ENCODE data around the gene UBQLN1. TPM values are rescaled to one million over a fixed set of nuclear protein-coding genes. Genes with fewer than 3 reads are reported as not detected.

Gene UBQLN1
- total and polyA plus RNA-seq, 2 donors (not counting 3 experiments of a cell fraction or from before 2014, with no cell fraction given), result 66.1 to 110 TPM

DNA sequence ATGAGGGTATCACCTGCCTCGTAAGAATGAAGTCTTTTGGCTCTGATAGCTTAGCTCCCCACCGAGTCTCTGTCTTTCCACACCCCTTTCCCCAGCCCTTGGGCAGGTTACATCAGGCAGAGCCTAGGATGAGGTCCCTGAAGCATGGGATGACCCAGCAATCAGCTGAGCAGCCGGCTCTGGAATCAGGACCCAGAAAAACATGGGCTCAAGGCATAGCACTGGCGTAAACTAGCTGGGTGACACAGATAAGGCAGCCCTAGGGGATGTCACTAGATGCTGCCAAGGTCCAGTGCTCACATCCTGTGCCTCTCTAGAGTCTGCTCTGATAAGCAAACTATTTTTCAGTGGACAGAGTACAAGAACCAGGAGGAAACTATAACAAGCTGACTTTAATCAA is 58.2 kb downstream of the UBQLN1 start:
- Histone ChIP-seq H4K20me1 (replicated peaks; ENCODE audit: control insufficient read depth, extremely low read depth, insufficient read depth, low read length) (no peaks in the 10 kb centered on the region), H3K9me3 (replicated peaks; ENCODE audit: control insufficient read depth, insufficient read depth, low read length) (no peaks in the 10 kb centered on the region), H3K4me1 (ENCODE audit: control insufficient read depth, extremely low read depth, insufficient read depth, low read length) (no peaks in the 10 kb centered on the region), H3K36me3 (ENCODE audit: control insufficient read depth in 2 of 2, extremely low read depth in 1 of 2, insufficient read depth in 2 of 2, low read length in 2 of 2) (peaks cover 3 to 5% of the 10 kb centered on the region in 2 experiments), H3K9me1 (replicated peaks; ENCODE audit: control insufficient read depth, extremely low read depth, insufficient read depth, low read length) (no peaks in the 10 kb centered on the region), H3K4me3 (replicated peaks in 1 of 3; ENCODE audit: insufficient read depth in 1 of 3, low read depth in 1 of 3, low read length in 3 of 3) (no peak overlapping the region), H3K27me3 (ENCODE audit: control insufficient read depth in 2 of 2, insufficient read depth in 2 of 2, low read length in 2 of 2) (no peaks in the 10 kb centered on the region), H3K79me2 (ENCODE audit: control insufficient read depth, insufficient read depth, low read length) (no peaks in the 10 kb centered on the region), H3K9ac (replicated peaks; ENCODE audit: extremely low read depth, insufficient read depth, low read length) (no peak overlapping the region), H3K4me2 (ENCODE audit: insufficient read depth, low read length) (no peak overlapping the region), H3K27ac (ENCODE audit: insufficient read depth, low read depth, low read length) (no peak overlapping the region), H2AFZ (ENCODE audit: low read depth, low read length) (no peak overlapping the region)
- FAIRE-seq (no peak), DNase-seq (ENCODE audit: low read depth, low spot score) (no peak)
- POLR2A ChIA-PET, result interaction anchor here (0.6 to 1.0 kb wide), 2 partner anchors 58 to 449 kb away, joined by 3 to 4 read pairs; partner anchors contain the start of gene UBQLN1
- no peak for TF ChIP-seq EZH2 (IDR thresholded peaks at IDR 0.05; ENCODE audit: borderline replicate concordance, low read depth, low read length, severe bottlenecking)
- TF ChIP-seq POLR2A (IDR thresholded peaks at IDR 0.05; ENCODE audit: low read depth, low read length), result no peak
- TF ChIP-seq POLR2AphosphoS5 (IDR thresholded peaks at IDR 0.05; ENCODE audit: insufficient read depth, low read depth, low read length), result no peak
- no peak for TF ChIP-seq CTCF (IDR thresholded peaks at IDR 0.05; ENCODE audit: extremely low read depth in 1 of 2, insufficient read depth in 1 of 2, low read depth in 1 of 2, low read length in 2 of 2)
- TF ChIP-seq MYC (IDR thresholded peaks at IDR 0.05; ENCODE audit: low read depth, low read length), result no peak
- CTCF ChIA-PET, result interaction anchor here (0.6 to 3.8 kb wide), 21 partner anchors 9 to 607 kb away, joined by 3 to 47 read pairs (median 5); partner anchors contain the start of genes FRMD3 and UBQLN1
- intact Hi-C loops (cut with micrococcal nuclease), result loop anchor here (1.0 kb wide), 2 partner anchors 26 to 430 kb away; partner anchors contain the start of gene IDNK
- no TSS peak for BruUV-seq (replicated peaks)
- dilution Hi-C loops (cut with MboI; ENCODE audit: extremely low pct_ligation_motif_present, low sequenced_read_pairs), result no loop called here

- CTCF ChIA-PET, result interaction anchor here (0.6 to 3.8 kb wide), 19 partner anchors 8 to 607 kb away, joined by 3 to 47 read pairs (median 5); partner anchors contain the start of genes FRMD3 and UBQLN1
- POLR2A ChIA-PET, result interaction anchor here (0.6 kb wide), 1 partner anchor 448 kb away, joined by 4 read pairs; no protein-coding TSS in a partner anchor
- Histone ChIP-seq H3K27me3 (ENCODE audit: control insufficient read depth in 2 of 2, insufficient read depth in 2 of 2, low read length in 2 of 2) (no peaks in the 10 kb centered on the region), H3K79me2 (ENCODE audit: control insufficient read depth, insufficient read depth, low read length) (no peaks in the 10 kb centered on the region), H3K36me3 (ENCODE audit: control insufficient read depth in 2 of 2, extremely low read depth in 1 of 2, insufficient read depth in 2 of 2, low read length in 2 of 2) (peaks cover 3 to 5% of the 10 kb centered on the region in 2 experiments), H3K9ac (replicated peaks; ENCODE audit: extremely low read depth, insufficient read depth, low read length) (no peak overlapping the region), H3K27ac (ENCODE audit: insufficient read depth, low read depth, low read length) (no peak overlapping the region), H3K4me2 (ENCODE audit: insufficient read depth, low read length) (no peak overlapping the region), H4K20me1 (replicated peaks; ENCODE audit: control insufficient read depth, extremely low read depth, insufficient read depth, low read length) (no peaks in the 10 kb centered on the region), H3K9me1 (replicated peaks; ENCODE audit: control insufficient read depth, extremely low read depth, insufficient read depth, low read length) (no peaks in the 10 kb centered on the region), H3K4me3 (replicated peaks in 1 of 3; ENCODE audit: insufficient read depth in 1 of 3, low read depth in 1 of 3, low read length in 3 of 3) (no peak overlapping the region), H2AFZ (ENCODE audit: low read depth, low read length) (no peak overlapping the region), H3K9me3 (replicated peaks; ENCODE audit: control insufficient read depth, insufficient read depth, low read length) (no peaks in the 10 kb centered on the region), H3K4me1 (ENCODE audit: control insufficient read depth, extremely low read depth, insufficient read depth, low read length) (no peaks in the 10 kb centered on the region)
- DNase-seq (ENCODE audit: low read depth, low spot score) (peak; percentile 32), FAIRE-seq (peak; percentile 49)
- peak; percentile 70 to 77 for TF ChIP-seq CTCF (IDR thresholded peaks at IDR 0.05; ENCODE audit: extremely low read depth in 1 of 2, insufficient read depth in 1 of 2, low read depth in 1 of 2, low read length in 2 of 2)
- TF ChIP-seq FOS (IDR thresholded peaks at IDR 0.05; ENCODE audit: borderline replicate concordance, insufficient read depth, low read length), result no peak
- no TSS peak for BruUV-seq (replicated peaks)
- intact Hi-C loops (cut with micrococcal nuclease) (loop anchor here (1.0 kb wide), 2 partner anchors 26 to 430 kb away; partner anchors contain the start of gene IDNK), dilution Hi-C loops (cut with MboI; ENCODE audit: extremely low pct_ligation_motif_present, low sequenced_read_pairs) (no loop called here)
Measured at GRCh38 chr9:83649080-83649479, 58.7 kb downstream of the UBQLN1 start.
